RWPE2 (cell line): ENCODE measurements around the gene ERCC4.

ENCODE experiments used
- ATAC-seq: fragments of 200-7000 bp; cut with Tn5 transposase; 3 replicates; pipeline ENCODE4 v1.9.1; 2021; ENCODE audit warnings: low read depth
- DNase-seq: peaks from one replicate; pipeline ENCODE4 v3.0.0-alpha.2; 2020; ENCODE audit warnings: low spot score
- H3K27ac ChIP-seq: fragments of 450-650 bp; 2 replicates; pipeline ENCODE4 v1.5.1; 2017; ENCODE audit warnings: mild to moderate bottlenecking; ENCODE audit not compliant: poor library complexity, severe bottlenecking
- H3K27me3 ChIP-seq: fragments of 250-450 bp; sonication (Bioruptor Pico); 2 replicates; pipeline ENCODE4 v1.5.1; 2021; ENCODE audit warnings: mild to moderate bottlenecking, moderate library complexity; ENCODE audit not compliant: insufficient read depth, poor library complexity, severe bottlenecking
- H3K36me3 ChIP-seq: fragments of 250-450 bp; sonication (Bioruptor Pico); 2 replicates; pipeline ENCODE4 v1.5.1; 2020; ENCODE audit warnings: low read depth, mild to moderate bottlenecking, moderate library complexity
- H3K4me1 ChIP-seq: fragments of 250-450 bp; sonication (Bioruptor Pico); 2 replicates; pipeline ENCODE4 v1.5.1; 2021; ENCODE audit warnings: mild to moderate bottlenecking, moderate library complexity; ENCODE audit not compliant: insufficient read depth, poor library complexity, severe bottlenecking
- H3K4me3 ChIP-seq: fragments of 250-450 bp; sonication (Bioruptor Pico); 2 replicates; pipeline ENCODE4 v1.5.1; 2021; ENCODE audit warnings: mild to moderate bottlenecking, moderate library complexity; ENCODE audit not compliant: severe bottlenecking
- H3K9me3 ChIP-seq: fragments of 250-450 bp; sonication (Bioruptor Pico); 2 replicates; pipeline ENCODE4 v1.5.1; 2021; ENCODE audit warnings: mild to moderate bottlenecking, moderate library complexity; ENCODE audit not compliant: severe bottlenecking
- CTCF ChIP-seq: fragments of 450-650 bp; IDR thresholded peaks from one replicate; pipeline ENCODE4 v1.5.1; 2017; ENCODE audit warnings: mild to moderate bottlenecking, moderate library complexity; ENCODE audit not compliant: poor library complexity, severe bottlenecking

The ERCC4 gene

GRCh38 chr16:13994239-13995106 lies 74.5 kb downstream of the ERCC4 start:
- no peak for ATAC-seq
- TF ChIP-seq CTCF: no peak
- no peaks in the 10 kb centered on the region for H3K9me3 ChIP-seq
- H3K36me3 ChIP-seq: no peaks in the 10 kb centered on the region
- no peak overlapping the region for H3K27ac ChIP-seq
- no peak for DNase-seq
- H3K4me1 ChIP-seq: no peaks in the 10 kb centered on the region
- no peak overlapping the region for H3K4me3 ChIP-seq
- H3K27me3 ChIP-seq: no peaks in the 10 kb centered on the region

GRCh38 chr16:13995194-13995593 lies 75.2 kb downstream of the ERCC4 start:
- no peaks in the 10 kb centered on the region for H3K9me3 ChIP-seq
- H3K27ac ChIP-seq: no peak overlapping the region
- ATAC-seq: no peak
- no peaks in the 10 kb centered on the region for H3K27me3 ChIP-seq
- TF ChIP-seq CTCF: no peak
- no peaks in the 10 kb centered on the region for H3K36me3 ChIP-seq
- no peak overlapping the region for H3K4me3 ChIP-seq
- H3K4me1 ChIP-seq: no peaks in the 10 kb centered on the region
- DNase-seq: no peak

GRCh38 chr16:13996778-13997288 lies 76.9 kb downstream of the ERCC4 start:
- H3K27ac ChIP-seq: no peak overlapping the region
- no peak for TF ChIP-seq CTCF
- no peak for ATAC-seq

GRCh38 chr16:13997526-13997925 lies 77.6 kb downstream of the ERCC4 start:
- TF ChIP-seq CTCF: no peak
- ATAC-seq (no peak), DNase-seq (no peak)
- Histone ChIP-seq H3K4me1 (no peaks in the 10 kb centered on the region), H3K9me3 (no peaks in the 10 kb centered on the region), H3K27me3 (no peaks in the 10 kb centered on the region), H3K27ac (no peak overlapping the region), H3K36me3 (no peaks in the 10 kb centered on the region), H3K4me3 (no peak overlapping the region)

More at GRCh38 chr16:13996778-13997288, 76.9 kb downstream of the ERCC4 start:
- no peaks in the 10 kb centered on the region for H3K9me3 ChIP-seq
- no peaks in the 10 kb centered on the region for H3K4me1 ChIP-seq
- no peaks in the 10 kb centered on the region for H3K36me3 ChIP-seq
- H3K4me3 ChIP-seq: no peak overlapping the region
- H3K27me3 ChIP-seq: no peaks in the 10 kb centered on the region
- DNase-seq: no peak

- no peaks in the 10 kb centered on the region for H3K36me3 ChIP-seq
- no peak for TF ChIP-seq CTCF
- no peaks in the 10 kb centered on the region for H3K27me3 ChIP-seq
- H3K9me3 ChIP-seq: no peaks in the 10 kb centered on the region
- no peak overlapping the region for H3K4me3 ChIP-seq
- H3K27ac ChIP-seq: no peak overlapping the region
- no peaks in the 10 kb centered on the region for H3K4me1 ChIP-seq
- ATAC-seq (peak; percentile 40; the same call in 1 of the 3 replicates), DNase-seq (no peak)
These were observed 78.0 kb downstream of the ERCC4 start for GRCh38 chr16:13997933-13998332.
